SK-N-SH treated with all-trans-retinoic acid at 6 μM for 48 hours (cell line): ENCODE results near the gene RNF126.

Experiments used
- ATAC-seq: fragments of 200-7000 bp; cut with Tn5 transposase; 3 replicates; pipeline ENCODE4 v1.9.1; 2020; ENCODE audit warnings: mild to moderate bottlenecking, moderate library complexity
- ARNTL ChIP-seq: fragments of 450-650 bp; formaldehyde crosslinking; IDR thresholded peaks from 2 replicates; pipeline ENCODE4 v1.5.0; 2020; ENCODE audit warnings: low read depth, mild to moderate bottlenecking, moderate library complexity, borderline replicate concordance
- BACH2 ChIP-seq: fragments of 250-450 bp; sonication (Bioruptor Pico); IDR thresholded peaks from 2 replicates; pipeline ENCODE4 v1.9.0; 2021; ENCODE audit warnings: mild to moderate bottlenecking, borderline replicate concordance
- CSDC2 ChIP-seq: fragments of 250-450 bp; sonication (Bioruptor Pico); IDR thresholded peaks from 2 replicates; pipeline ENCODE4 v1.5.0; 2020; ENCODE audit warnings: mild to moderate bottlenecking, moderate library complexity
- CSRNP3 ChIP-seq: fragments of 250-450 bp; sonication (Bioruptor Pico); IDR thresholded peaks from 2 replicates; pipeline ENCODE4 v1.5.1; 2021; ENCODE audit warnings: mild to moderate bottlenecking, moderate library complexity
- ESRRG ChIP-seq: fragments of 250-450 bp; sonication (Bioruptor Pico); IDR thresholded peaks from 2 replicates; pipeline ENCODE4 v1.6.1; 2021; ENCODE audit warnings: mild to moderate bottlenecking
- GLIS3 ChIP-seq: fragments of 250-450 bp; sonication (Bioruptor Pico); IDR thresholded peaks from 2 replicates; pipeline ENCODE4 v1.5.0; 2020; ENCODE audit warnings: mild to moderate bottlenecking, moderate library complexity
- ISL1 ChIP-seq: fragments of 250-450 bp; sonication (Bioruptor Pico); IDR thresholded peaks from 2 replicates; pipeline ENCODE4 v2.1.2; 2022; ENCODE audit warnings: mild to moderate bottlenecking, moderate library complexity
- OSR1 ChIP-seq: fragments of 250-450 bp; sonication (Bioruptor Pico); IDR thresholded peaks from 2 replicates; pipeline ENCODE4 v1.8.0; 2022; ENCODE audit warnings: moderate library complexity, mild to moderate bottlenecking, inconsistent platforms
- PATZ1 ChIP-seq: fragments of 250-450 bp; sonication (Bioruptor Pico); IDR thresholded peaks from 2 replicates; pipeline ENCODE4 v1.8.0; 2020; ENCODE audit warnings: mild to moderate bottlenecking, moderate library complexity, borderline replicate concordance
- POU6F1 ChIP-seq: fragments of 250-450 bp; sonication (Bioruptor Pico); IDR thresholded peaks from 2 replicates; pipeline ENCODE4 v1.8.0; 2021; ENCODE audit warnings: low read depth, mild to moderate bottlenecking, moderate library complexity, borderline replicate concordance
- PPARA ChIP-seq: fragments of 250-450 bp; sonication (Bioruptor Pico); IDR thresholded peaks from 2 replicates; pipeline ENCODE4 v1.5.0; 2020; ENCODE audit warnings: mild to moderate bottlenecking, borderline replicate concordance
- RARB ChIP-seq: fragments of 250-450 bp; sonication (Bioruptor Pico); IDR thresholded peaks from 2 replicates; pipeline ENCODE4 v1.8.0; 2021; ENCODE audit warnings: mild to moderate bottlenecking, moderate library complexity
- SNAI2 ChIP-seq: fragments of 250-450 bp; sonication (Bioruptor Pico); IDR thresholded peaks from 2 replicates; pipeline ENCODE4 v1.5.0; 2020; ENCODE audit warnings: mild to moderate bottlenecking, moderate library complexity
- TOX ChIP-seq: fragments of 250-450 bp; sonication (Bioruptor Pico); IDR thresholded peaks from 2 replicates; pipeline ENCODE4 v1.8.0; 2021; ENCODE audit warnings: mild to moderate bottlenecking, moderate library complexity, borderline replicate concordance
- ZFP3 ChIP-seq: fragments of 250-450 bp; sonication (Bioruptor Pico); IDR thresholded peaks from 2 replicates; pipeline ENCODE4 v1.5.0; 2020; ENCODE audit warnings: mild to moderate bottlenecking, moderate library complexity
- ZFP30 ChIP-seq: fragments of 450-650 bp; formaldehyde crosslinking; IDR thresholded peaks from 2 replicates; pipeline ENCODE4 v1.5.0; 2022; ENCODE audit warnings: mild to moderate bottlenecking, moderate library complexity
- ZNF565 ChIP-seq: fragments of 450-650 bp; formaldehyde crosslinking; conservative IDR thresholded peaks from 2 replicates; pipeline ENCODE4 v1.5.0; 2020; ENCODE audit warnings: low read depth, mild to moderate bottlenecking, moderate library complexity
- ZNF8 ChIP-seq: fragments of 450-650 bp; formaldehyde crosslinking; IDR thresholded peaks from 2 replicates; pipeline ENCODE4 v1.5.0; 2020; ENCODE audit warnings: mild to moderate bottlenecking, moderate library complexity
- TF ChIP-seq, protein P1 (sequence below): fragments of 250-450 bp; sonication (Bioruptor Pico); IDR thresholded peaks from 2 replicates; pipeline ENCODE4 v1.5.0; 2020; ENCODE audit warnings: mild to moderate bottlenecking, moderate library complexity

Gene RNF126

GRCh38 chr19:624433-625109 is 38.4 kb downstream of the RNF126 start:
- no peak for TF ChIP-seq ZFP3 (CRISPR knock-in tag)
- TF ChIP-seq GLIS3 (CRISPR knock-in tag) = no peak
- no peak for TF ChIP-seq RARB
- no peak for TF ChIP-seq ZFP30 (CRISPR knock-in tag)
- no peak for TF ChIP-seq SNAI2 (CRISPR knock-in tag)
- TF ChIP-seq BACH2 (CRISPR knock-in tag) = no peak
- TF ChIP-seq ISL1 (CRISPR knock-in tag) = no peak
- no peak for TF ChIP-seq CSRNP3 (CRISPR knock-in tag)
- TF ChIP-seq, protein P1, sequence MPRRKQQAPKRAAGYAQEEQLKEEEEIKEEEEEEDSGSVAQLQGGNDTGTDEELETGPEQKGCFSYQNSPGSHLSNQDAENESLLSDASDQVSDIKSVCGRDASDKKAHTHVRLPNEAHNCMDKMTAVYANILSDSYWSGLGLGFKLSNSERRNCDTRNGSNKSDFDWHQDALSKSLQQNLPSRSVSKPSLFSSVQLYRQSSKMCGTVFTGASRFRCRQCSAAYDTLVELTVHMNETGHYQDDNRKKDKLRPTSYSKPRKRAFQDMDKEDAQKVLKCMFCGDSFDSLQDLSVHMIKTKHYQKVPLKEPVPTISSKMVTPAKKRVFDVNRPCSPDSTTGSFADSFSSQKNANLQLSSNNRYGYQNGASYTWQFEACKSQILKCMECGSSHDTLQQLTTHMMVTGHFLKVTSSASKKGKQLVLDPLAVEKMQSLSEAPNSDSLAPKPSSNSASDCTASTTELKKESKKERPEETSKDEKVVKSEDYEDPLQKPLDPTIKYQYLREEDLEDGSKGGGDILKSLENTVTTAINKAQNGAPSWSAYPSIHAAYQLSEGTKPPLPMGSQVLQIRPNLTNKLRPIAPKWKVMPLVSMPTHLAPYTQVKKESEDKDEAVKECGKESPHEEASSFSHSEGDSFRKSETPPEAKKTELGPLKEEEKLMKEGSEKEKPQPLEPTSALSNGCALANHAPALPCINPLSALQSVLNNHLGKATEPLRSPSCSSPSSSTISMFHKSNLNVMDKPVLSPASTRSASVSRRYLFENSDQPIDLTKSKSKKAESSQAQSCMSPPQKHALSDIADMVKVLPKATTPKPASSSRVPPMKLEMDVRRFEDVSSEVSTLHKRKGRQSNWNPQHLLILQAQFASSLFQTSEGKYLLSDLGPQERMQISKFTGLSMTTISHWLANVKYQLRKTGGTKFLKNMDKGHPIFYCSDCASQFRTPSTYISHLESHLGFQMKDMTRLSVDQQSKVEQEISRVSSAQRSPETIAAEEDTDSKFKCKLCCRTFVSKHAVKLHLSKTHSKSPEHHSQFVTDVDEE (CRISPR knock-in tag) = no peak
- TF ChIP-seq ARNTL (CRISPR knock-in tag) = no peak
- no peak for TF ChIP-seq OSR1 (CRISPR knock-in tag)
- TF ChIP-seq CSDC2 (CRISPR knock-in tag) = no peak
- TF ChIP-seq ZNF8 (CRISPR knock-in tag) = no peak
- no peak for TF ChIP-seq ZNF565 (CRISPR knock-in tag)
- no peak for TF ChIP-seq TOX (CRISPR knock-in tag)
- TF ChIP-seq PATZ1 = no peak
- no peak for TF ChIP-seq PPARA (CRISPR knock-in tag)
- no peak for TF ChIP-seq ESRRG
- no peak for TF ChIP-seq POU6F1
- ATAC-seq = no peak; the same call in 2 of the 3 replicates

- no peak for TF ChIP-seq CSDC2 (CRISPR knock-in tag)
- TF ChIP-seq PATZ1 = no peak
- TF ChIP-seq OSR1 (CRISPR knock-in tag) = no peak
- no peak for TF ChIP-seq ARNTL (CRISPR knock-in tag)
- peak; percentile 72 for ATAC-seq
These were observed 39.0 kb downstream of the RNF126 start for GRCh38 chr19:623974-624373.

DNA sequence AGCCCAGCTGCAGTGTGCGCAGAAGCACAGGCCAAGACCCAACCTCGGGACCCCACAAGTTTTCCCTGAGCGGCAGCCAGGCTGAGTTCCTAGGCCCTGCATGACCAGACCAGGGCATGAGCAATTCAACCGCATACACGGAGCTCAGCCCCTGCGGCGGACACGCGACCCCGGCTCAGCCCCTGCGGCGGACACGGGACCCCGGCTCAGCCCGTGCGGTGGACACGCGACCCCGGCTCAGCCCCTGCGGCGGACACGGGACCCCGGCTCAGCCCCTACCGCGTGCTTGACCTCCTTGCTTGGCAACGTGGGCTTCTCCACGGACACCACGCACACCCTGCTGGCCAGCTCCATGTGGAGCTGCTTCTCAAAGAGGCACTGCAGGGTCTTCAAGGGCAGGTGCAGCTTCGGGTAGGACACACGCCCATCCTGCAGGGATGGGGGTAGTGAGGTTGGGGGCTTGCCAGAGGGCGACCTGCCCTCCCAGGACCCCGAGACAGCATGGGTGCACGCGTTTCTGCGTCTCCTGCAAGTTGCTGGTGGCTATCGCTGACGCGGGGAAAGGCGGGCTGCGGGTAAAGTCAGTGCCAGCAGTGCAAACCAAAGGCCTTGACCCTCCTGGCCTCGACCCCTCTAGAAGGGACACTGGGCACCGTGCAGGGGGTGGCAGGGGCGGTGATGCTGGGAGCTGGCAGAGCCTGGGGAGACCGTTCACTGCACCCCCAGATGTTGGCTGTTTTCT is 39.7 kb downstream of the RNF126 start:
- TF ChIP-seq CSDC2 (CRISPR knock-in tag) (no peak), PATZ1 (no peak)
- TF ChIP-seq, all 23 proteins: peak for 0
- no peak for ATAC-seq
